Endometrial microvascular endothelial cells (primary cell): ENCODE measurements around the gene UTS2R. TPM values are rescaled to one million over a fixed set of nuclear protein-coding genes. Genes with fewer than 3 reads are reported as not detected.

ENCODE experiments used
- in situ Hi-C: cut with HindIII; loops from 2 replicates; pipeline ENCODE4 v1.10.0; 2017; ENCODE audit warnings: low sequenced_read_pairs, low pct_unique_long_range_greater_than_20kb; ENCODE audit errors: inconsistent ontology term
- total RNA-seq: library from RNA; depleted of rRNA; stranded (reverse); fragments of >200 nt; gene quantifications from one replicate; pipeline ENCODE4 v1.2.3, GENCODE V29; 2015; ENCODE audit errors: inconsistent ontology term

The UTS2R gene
- total RNA-seq, 1 donor from 2014 or later, result not detected

DNA sequence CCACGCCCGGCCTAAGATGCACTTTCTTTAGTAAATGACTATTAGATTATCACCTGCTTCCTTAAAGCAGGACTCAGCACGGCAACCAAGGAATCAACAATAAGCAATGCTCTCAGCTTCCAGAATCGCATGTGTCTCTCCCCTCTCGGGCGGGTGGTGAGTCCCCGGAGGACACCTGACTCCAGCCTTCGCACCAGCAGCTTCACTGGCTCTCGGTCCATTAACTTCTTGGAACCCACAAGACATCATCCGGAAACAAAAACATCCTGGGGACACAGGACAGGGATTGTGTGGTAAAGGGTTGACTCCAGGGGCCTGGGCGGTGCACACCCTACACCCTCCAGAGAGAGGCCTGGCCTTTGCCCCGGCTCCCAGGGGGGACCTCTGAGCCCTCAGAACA is 22.7 kb downstream of the UTS2R start:
- in situ Hi-C loops, result no loop called here

DNA sequence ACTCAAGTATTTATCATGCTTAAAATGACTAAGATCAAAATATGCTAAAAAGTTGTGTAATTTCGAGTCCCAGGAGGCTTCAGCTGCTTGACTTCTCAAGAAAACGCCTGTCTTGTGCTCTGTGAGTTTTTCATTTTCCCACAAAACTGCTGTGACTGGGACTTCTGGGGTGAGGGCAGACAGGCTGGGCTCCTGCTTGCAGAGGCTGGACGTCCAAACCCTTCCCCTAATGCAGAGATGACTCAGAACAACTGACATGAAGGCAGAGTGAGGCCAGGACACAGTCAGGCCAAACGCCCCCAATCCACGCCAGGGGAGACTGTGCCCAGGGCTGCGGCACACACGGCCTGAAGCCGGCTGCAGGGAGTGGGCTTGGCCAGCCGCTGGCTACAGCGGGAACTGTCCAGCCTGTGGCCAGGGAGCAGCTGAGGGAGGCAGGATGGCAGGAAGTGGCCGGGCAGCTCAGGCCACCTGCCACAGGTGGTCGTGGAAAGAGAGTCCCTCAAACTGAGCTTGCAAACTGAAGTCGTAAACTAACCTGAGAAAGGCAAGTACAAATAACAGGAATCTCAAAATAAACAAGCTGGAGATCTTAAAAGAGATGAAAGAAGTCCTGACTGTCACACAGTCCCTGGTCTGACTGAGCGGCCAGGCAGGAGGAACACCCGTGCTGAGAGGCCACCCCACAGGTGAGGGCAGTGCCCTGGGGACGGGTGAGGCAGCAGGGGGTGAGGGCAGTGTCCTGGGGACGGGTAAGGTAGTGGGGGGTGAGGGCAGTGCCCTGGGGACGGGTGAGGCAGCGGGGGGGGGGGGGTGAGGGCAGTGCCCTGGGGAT is 25.3 kb downstream of the UTS2R start:
- in situ Hi-C loops, result no loop called here

DNA sequence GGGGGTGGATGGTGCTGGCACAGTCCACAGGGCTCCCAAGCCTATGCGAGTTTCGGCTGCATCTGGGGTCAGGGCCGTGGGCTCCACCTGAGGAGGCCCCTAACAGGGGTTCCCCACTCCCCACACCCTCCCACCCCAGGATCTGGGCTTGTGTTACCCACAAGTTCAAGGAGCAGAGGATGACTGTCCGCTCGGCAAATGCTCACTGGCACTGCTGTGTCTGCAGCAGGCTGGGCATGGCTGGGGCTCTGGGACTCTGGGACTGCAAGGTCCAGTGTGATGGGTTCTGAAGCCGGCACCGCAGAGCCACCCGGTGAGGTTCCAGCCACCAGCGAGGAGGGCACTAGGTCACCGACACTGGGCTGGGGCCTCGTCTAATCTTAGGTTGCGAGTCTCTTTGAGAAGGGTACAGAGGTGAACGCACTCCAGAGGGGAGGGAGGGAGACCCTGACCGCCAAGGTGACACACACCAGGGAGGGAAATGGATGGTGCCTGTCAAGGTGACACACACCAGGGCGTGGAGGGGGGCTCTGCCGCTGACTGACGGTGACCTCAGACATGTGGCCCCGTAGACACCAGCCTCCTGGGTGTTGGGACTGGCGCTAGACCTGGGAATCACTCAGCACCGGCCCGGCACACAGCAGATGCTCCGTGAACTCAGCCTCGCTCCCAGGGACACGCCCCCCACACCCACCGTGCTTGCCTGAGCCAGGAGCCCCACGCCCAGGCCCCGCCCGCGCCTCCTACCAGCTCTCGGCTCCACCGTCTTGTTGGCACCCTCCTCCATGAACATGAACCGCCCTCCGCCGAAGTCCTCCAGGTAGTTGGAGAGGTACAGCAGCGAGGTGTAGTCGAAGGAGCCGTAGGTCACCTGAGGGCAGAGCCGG is 26.1 kb downstream of the UTS2R start:
- in situ Hi-C loops, result no loop called here

DNA sequence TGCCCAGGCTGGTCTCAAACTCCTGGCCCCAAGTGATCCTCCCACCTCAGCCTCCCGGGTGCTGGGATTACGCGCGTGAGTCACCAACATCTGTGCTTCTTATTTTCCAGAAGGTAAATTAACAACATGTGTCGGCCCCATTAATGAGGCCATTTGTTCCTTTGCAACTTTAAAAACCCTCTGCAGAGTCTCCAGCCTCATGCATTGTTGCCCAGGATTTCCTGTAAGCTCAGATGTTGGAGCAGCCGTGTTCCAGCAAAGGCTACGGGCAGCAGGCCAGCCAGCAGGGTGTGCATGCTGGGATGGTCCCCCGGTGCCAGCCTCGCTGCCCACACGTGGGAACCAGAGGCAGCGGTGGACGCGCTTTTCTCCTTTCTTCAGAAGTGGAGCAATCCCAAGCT is 27.5 kb downstream of the UTS2R start:
- in situ Hi-C loops, result no loop called here

DNA sequence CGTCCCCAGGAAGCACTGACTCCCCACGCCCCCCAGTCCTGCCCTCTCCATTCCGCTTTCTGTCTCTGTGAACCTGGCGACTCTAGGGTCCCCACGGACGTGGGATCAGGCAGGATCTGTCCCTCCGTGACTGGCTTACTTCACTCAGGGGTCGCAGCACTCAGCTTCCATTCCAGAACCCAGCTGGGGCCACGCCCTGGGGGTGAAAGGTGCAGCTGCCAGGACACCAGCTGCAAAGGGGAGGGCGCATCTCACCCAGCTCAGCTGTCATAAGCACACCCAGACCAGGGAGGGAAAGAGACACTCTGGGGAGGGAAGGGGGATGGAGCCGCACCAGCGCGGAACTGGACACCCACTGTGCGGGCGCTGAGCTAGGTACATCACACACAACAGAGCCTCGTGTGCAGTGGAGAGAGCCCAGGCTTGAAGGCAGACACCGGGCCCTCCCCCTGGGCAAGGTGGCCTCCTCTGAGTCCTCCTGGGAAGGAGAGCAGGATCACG is 28.1 kb downstream of the UTS2R start:
- in situ Hi-C loops, result no loop called here

DNA sequence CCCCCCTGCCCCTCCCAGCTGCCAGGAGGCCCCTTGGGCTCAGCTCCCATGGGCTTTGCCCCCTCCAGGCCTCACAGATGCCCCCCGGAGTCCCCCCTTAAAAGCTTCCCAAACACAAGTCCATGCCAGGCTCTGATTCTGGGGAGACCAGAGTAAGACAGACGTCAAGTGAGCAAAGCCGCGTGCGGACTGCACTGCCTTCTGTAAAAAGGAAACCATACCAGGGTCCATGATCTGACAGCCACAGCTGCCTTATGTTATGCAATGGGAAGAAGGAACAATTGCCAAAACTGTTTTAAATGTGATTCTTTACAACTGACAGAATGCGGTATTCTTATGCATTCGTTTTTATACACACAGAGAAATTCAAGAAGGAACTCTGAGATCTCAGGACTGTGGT is 28.6 kb downstream of the UTS2R start:
- in situ Hi-C loops, result no loop called here

DNA sequence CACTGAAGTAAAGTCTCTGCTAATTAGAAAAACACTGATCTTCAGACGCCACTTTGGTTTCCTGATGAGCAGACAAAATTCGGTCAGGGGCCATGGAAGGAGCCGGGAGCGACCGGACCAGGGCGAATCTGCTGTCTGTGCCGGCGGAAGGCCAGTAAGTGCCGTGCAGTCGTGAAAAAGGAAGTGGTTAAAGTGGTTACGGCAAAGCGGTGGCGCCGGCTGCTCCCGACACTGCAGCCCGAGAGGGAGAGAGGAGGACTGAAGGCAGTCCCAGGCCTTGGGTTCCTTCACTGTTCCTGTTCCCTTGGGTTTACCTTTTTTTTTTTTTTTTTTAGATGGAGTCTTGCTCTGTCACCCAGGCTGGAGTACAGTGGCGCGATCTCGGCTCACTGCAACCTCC is 29.3 kb downstream of the UTS2R start:
- in situ Hi-C loops, result no loop called here

DNA sequence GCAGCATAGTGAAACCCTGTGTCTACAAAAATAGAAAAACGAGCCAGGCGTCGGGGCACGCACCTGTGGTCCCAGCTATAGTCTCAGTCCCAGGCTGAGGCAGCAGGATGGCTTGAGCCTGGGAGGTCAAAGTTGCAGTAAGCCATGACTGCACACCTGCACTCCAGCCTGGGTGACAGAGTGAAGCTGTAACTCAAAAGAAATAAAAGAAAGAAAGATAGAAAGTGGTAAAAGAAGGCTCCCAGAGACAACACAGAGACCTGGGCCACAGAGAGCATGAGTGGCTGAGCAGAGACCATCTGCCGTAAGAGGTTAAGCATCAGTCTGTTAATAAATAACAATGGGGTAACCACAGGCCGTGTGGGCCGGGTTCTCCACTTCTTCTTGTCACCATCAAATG is 31.3 kb downstream of the UTS2R start:
- in situ Hi-C loops, result no loop called here

DNA sequence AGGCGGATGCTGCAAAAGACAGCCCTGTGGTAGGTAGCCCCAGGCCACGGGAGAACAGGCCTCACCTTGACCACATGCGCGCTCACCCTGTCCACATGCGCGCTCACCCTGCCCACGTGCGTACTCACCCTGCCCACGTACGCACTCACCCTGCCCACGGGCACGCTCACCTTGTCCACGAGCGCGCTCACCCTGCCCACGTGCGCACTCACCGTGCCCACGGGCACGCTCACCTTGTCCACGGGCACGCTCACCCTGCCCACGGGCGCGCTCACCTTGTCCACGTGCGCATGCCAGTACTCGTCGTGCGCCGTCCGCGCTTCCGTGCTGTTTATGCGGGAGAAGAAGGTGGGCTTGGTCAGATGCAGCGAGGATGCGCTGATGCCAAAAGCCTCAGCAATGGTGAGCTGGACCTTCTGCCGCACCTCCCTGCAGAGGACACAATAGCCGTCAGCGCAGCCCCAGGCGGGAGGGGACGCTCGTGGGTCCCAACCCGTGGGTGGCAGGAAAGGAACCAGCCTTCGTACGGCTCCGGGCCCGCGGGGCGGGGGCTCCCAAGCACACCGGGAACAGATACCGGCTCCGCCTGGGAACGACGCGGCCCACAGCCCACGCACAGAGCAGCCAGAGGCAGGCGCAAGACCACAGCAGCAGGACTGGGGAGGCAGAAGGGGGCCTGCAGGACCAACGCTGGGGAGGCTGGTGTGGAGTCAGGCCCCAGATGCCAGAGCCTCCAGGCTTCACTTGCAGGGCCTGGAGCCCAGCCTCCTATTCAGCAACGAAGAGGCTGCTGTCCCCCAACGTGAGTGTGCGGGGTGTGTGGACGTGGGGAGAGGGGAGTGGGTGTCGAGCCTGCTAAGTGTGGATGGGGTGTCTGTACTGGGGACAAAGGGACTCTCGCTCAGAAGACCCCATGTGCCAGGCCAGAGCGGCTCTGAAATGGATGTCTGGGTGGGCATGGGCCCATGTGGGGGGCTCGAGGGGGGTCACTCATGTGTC is 32.4 kb downstream of the UTS2R start:
- in situ Hi-C loops, result no loop called here

DNA sequence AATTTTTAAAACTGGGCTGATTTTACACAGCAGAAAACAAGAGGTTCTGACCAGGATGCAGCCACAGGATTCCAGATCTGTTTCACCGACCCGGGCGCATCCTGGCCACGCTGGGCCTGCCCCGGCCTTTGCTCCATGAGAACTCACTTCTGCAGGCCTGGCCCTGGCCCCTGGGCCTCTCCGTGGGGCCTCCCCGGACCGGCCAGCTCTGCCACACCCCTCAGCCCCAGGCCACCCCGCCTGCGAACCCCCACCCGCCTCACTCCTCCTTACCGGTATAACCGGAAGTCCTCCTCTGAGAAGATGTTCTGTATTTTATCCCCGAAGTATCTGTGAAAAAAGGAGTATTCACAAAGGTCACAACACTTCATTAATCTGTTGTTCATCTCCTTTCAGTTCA is 33.5 kb downstream of the UTS2R start:
- in situ Hi-C loops, result no loop called here

DNA sequence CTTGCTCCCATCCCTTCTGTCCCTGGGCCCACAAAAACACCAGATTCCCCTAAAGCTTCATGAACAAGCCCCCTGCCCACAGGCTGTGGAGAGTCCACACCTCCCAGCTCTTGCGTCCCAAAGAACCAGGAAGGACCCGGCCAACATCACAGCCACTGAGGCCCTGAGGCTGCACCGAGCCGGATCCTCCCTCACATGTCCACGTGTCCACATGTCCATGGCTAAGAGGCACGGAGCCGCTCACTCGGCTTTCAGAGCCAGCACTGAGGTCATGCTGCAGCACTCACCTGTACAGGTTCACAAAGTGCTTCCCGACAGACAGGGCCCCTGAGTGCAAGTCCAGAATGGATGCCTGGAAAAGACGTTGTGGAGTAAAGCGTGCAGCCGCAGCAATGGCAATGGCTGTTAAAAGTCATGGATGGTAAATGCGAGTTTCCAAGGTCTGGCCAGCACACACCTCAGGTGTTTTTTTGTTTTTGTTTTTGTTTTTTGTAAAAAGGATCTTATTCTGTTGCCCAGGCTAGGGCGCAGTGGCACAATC is 34.6 kb downstream of the UTS2R start:
- in situ Hi-C loops, result no loop called here

DNA sequence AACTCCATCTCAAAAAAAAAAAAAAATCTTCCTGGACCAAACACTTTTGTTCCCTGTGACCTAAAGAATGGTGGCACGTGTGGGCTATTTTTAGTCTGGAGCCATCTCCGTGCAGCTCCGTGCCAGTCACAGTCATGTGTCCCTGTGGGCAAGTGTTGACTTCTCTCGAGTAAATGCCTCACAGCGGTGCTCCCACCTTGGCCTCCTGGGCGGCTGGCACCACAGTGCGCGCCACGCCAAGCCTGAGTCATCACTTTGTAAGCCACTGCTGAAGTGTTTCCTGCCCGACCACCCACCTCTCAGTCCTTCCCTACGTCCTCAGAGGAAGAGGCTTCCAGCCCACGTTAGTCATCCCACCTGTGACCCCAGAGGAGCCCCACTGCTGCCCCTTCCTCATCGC is 35.7 kb downstream of the UTS2R start:
- in situ Hi-C loops, result no loop called here

DNA sequence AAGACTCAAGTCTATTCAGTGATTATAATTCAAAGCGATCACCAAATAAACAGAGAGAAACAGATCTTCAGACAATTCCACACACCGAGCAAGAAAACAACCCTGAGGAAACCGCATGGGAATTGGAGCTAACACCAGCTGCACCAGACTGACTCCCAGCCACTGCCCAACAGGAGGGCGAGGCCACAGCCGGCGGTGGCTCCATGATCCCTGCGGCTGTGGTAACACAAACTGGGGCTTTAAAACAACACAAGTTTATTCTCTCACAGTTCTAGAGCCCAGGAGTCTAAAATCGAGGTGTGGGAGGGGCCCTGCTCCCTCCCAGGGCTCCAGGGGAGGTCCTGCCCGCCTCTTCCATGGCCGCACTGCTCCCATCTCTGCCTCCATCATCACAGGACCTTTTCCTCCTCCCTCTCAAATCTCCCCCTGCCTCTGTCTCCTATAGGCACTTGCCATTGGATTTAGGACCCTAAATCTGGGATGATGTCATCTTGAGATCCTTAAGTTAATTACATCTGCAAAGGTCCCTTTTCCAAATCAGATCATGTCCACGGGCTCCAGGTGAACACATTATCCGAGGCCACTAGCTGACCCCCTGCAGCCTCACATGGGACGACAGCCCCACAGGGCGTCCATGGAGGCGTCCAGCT is 36.8 kb downstream of the UTS2R start:
- in situ Hi-C loops, result no loop called here

DNA sequence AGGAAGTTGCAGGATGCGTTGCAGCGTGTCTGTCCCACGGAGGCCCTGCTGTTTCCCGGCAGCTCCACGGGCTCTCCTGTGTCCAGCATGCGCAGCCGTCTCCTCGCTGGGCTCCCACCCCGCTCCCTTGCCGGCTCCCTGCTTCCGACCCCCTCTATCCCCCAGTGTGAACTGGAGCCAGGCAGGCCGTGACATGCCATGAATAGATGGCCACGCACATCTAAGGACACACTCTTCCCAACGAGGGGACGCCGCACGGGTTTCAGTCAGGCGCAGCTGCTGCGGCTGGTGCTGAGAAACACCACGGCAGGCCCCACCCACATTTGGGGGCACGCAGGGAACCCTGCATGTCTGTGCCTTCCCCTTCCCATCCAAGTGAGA is 37.4 kb downstream of the UTS2R start:
- in situ Hi-C loops, result no loop called here

DNA sequence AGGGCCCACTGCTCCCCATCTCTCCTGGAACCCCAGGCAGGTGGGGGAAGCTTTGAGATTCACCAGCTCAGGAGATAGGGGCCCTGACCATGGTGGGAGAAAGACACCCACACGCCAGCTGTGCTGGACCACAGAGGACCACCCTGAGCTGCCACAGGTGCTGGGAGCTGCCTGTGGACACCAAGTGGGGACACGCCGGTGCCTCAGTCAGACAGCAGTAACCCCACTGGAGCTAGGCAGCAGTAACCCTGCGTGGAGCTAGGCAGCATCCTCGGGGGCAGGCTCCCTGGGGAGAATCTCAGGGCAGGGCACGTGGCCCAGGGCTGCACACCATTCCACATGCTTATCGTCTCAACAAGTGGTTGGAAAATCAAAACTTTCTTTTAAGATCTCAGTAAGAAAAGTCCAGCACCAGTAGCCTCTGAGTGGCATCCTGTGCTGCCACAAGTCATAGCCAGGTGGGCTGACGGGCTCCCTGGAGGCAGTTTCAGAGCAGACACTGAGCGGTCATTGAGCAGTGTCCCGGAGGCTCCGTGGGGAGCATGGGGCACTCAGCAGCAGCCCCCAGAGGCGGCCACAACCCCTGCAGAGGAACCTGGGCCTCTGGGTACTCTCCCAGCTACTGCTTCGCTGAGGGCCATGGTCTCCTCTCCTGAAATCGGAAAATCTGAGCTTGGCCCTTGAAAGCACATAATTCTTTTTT is 38.6 kb downstream of the UTS2R start:
- in situ Hi-C loops, result loop anchor here (10.0 kb wide), 1 partner anchor 125 kb away; no protein-coding TSS in a partner anchor

DNA sequence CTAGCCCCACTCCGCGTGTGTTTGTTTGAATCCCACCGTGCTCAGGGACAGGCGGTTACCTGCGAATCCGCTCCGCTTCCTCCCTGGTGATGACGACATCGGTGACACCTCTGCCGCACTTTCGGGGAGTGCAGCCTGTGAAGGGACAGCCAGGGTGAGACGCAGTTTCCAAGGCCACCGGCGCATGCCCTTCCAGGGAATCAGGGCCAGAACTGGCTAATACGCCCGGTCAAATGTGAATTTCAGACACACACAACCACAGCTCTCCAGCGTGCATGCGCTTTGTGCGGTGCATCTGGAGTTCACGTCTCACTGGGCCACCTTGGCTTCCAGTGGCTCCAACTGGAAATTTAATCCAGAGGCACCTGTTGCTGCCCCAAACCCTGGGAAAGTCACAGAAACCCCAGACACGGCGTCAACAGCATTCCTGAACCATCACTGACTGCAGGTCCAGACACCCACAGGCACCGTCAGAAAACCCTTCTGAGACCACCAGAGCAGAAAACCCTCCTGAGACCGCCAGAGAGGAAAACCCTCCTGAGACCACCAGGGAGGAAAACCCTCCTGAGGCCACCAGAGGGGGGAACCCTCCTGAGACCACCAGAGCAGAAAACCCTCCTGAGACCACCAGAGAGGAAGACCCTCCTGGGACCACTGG is 40.0 kb downstream of the UTS2R start:
- in situ Hi-C loops, result loop anchor here (10.0 kb wide), 1 partner anchor 123 kb away; no protein-coding TSS in a partner anchor

DNA sequence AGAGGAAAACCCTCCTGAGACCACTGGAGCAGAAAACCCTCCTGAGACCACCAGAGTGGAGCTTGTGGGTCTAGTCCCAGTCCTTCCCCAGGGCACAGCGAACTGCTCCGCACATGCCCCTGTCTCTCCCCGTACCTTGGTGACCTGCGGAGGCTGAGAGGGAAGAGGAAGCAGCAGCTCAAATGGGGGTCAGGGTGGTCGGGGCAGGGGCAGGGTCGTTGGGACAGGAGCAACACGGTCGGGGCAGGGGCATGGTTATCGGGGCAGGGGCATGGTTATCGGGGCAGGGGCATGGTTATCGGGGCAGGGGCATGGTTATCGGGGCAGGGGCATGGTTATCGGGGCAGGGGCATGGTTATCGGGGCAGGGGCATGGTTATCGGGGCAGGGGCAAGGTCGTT is 40.5 kb downstream of the UTS2R start:
- in situ Hi-C loops, result loop anchor here (10.0 kb wide), 1 partner anchor 123 kb away; no protein-coding TSS in a partner anchor
